ENCODE results near the gene CAMK1G. TPM values are rescaled to one million over a fixed set of nuclear protein-coding genes. Genes with fewer than 3 reads are reported as not detected.

The CAMK1G gene
- total RNA-seq, 2 experiments from 2014 or later: not detected

- CTCF ChIA-PET: interaction anchor here (0.7 to 2.0 kb wide), 3 partner anchors 11 to 35 kb away, joined by 3 to 9 read pairs (median 3); no protein-coding TSS in a partner anchor
- Mint-ChIP-seq H3K27ac (no peak overlapping the region), H3K9me3 (no peaks in the 10 kb centered on the region), H3K27me3 (no peaks in the 10 kb centered on the region), H3K4me1 (ENCODE audit: low read depth) (no peaks in the 10 kb centered on the region), H3K4me3 (no peak overlapping the region), H3K36me3 (ENCODE audit: low read depth) (no peaks in the 10 kb centered on the region)
- TF ChIP-seq CTCF (IDR thresholded peaks at IDR 0.05): no peak
- POLR2A ChIA-PET: interaction anchor here (0.7 to 1.2 kb wide), 2 partner anchors 12 to 16 kb away, joined by 3 read pairs; no protein-coding TSS in a partner anchor
- intact Hi-C loops (cut with micrococcal nuclease): no loop called here
- ATAC-seq (no peak), DNase-seq (no peak)
These were observed 28.5 kb downstream of the CAMK1G start for GRCh38 chr1:209611771-209612570.

DNA sequence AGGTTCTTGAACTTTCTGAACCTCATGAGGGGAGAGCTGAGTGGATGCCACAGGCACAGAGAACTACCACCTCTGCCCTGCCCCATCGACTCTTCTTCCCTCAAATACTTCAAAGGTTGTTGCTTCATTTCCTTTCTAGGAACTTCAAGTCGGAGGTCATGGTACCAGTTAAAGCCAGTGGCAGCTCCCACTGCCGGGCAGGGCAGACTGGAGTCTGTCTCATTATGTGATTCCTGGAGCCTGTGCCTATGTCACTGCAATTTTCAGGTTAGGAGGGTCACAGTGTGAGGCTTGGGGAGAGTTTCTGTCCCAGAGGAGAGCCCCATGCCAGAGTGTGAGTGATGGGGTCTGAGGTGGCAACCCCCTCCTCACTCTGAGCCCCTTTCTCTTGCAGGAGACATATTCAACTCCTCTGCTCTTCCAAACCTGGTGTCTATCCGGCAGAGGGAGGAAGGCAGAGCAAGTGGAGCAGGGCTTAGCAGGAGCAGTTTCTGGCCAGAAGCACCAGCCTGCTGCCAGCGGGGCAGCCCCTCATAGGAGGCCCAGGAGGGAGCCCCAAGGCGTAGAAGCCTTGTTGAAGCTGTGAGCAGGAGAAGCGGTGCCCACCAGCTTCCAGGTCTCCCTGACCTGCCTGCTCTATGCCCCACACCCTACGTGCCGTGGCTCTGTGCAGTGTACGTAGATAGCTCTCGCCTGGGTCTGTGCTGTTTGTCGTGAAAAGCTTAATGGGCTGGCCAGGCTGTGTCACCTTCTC, 29.3 kb downstream of the CAMK1G start:
- POLR2A ChIA-PET: no interaction called here

GRCh38 chr1:209613400-209614150, 30.1 kb downstream of the CAMK1G start:
- no peak overlapping the region for H3K27ac Mint-ChIP-seq

More for the DNA sequence above, 29.3 kb downstream of the CAMK1G start:
- Mint-ChIP-seq H3K4me1 (ENCODE audit: low read depth) (no peaks in the 10 kb centered on the region), H3K27me3 (no peaks in the 10 kb centered on the region), H3K9me3 (no peaks in the 10 kb centered on the region), H3K27ac (no peak overlapping the region), H3K36me3 (ENCODE audit: low read depth) (no peaks in the 10 kb centered on the region), H3K4me3 (no peak overlapping the region)
- ATAC-seq: no peak
- CTCF ChIA-PET: interaction anchor here (1.0 to 2.0 kb wide), 3 partner anchors 15 to 36 kb away, joined by 3 to 9 read pairs (median 4); no protein-coding TSS in a partner anchor
- intact Hi-C loops (cut with micrococcal nuclease): no loop called here
- TF ChIP-seq CTCF (IDR thresholded peaks at IDR 0.05): no peak
- DNase-seq: no peak

DNA sequence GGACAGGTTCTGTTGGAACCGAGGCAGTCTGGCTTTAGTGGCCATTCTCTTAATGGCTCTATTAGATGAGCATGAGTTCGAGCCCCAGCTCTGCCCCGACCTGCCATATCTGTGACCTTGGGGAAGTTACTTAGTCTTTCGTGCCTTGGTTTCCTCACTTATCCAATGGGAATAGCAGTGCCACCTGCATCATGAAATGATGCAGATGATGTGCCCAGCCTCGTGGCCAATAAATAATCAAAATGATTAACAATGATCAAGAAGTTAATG, 30.6 kb downstream of the CAMK1G start:
- no peak for DNase-seq
- TF ChIP-seq CTCF (IDR thresholded peaks at IDR 0.05): no peak
- Mint-ChIP-seq H3K9me3 (no peaks in the 10 kb centered on the region), H3K4me1 (ENCODE audit: low read depth) (no peaks in the 10 kb centered on the region), H3K4me3 (no peak overlapping the region), H3K27me3 (no peaks in the 10 kb centered on the region), H3K27ac (no peak overlapping the region), H3K36me3 (ENCODE audit: low read depth) (no peaks in the 10 kb centered on the region)
- ChIA-PET POLR2A (no interaction called here), CTCF (interaction anchor here (1.0 kb wide), 2 partner anchors 18 to 45 kb away, joined by 4 read pairs; no protein-coding TSS in a partner anchor)
- ATAC-seq: no peak
- intact Hi-C loops (cut with micrococcal nuclease): no loop called here

More at GRCh38 chr1:209613400-209614150, 30.1 kb downstream of the CAMK1G start:
- H3K27me3 Mint-ChIP-seq: no peaks in the 10 kb centered on the region
- no peak overlapping the region for H3K4me3 Mint-ChIP-seq
- no peaks in the 10 kb centered on the region for H3K4me1 Mint-ChIP-seq (ENCODE audit: low read depth)
- ChIA-PET POLR2A (no interaction called here), CTCF (interaction anchor here (1.0 kb wide), 3 partner anchors 14 to 44 kb away, joined by 3 to 4 read pairs (median 4); no protein-coding TSS in a partner anchor)
- ATAC-seq (no peak), DNase-seq (no peak)
- TF ChIP-seq CTCF (IDR thresholded peaks at IDR 0.05): no peak
- H3K9me3 Mint-ChIP-seq: no peaks in the 10 kb centered on the region
- intact Hi-C loops (cut with micrococcal nuclease): no loop called here
- H3K36me3 Mint-ChIP-seq (ENCODE audit: low read depth): no peaks in the 10 kb centered on the region

Measured in activated CD8-positive, alpha-beta T cell treated with anti-CD3 and anti-CD28 coated beads for 36 hours (primary cell).